HL-60/S4 treated with phorbol 12-myristate 13-acetate at 8.2 ng/mL for 4 days and 3 days (cell line): ENCODE results near the gene CHFR.
"Not testable (repeated sequence)": the region's sequence is repeated elsewhere in the genome, so short reads cannot be mapped to it uniquely, and the experiment has no call there.

Experiments
- in situ Hi-C: fragments of 300-500 bp; cut with MboI; formaldehyde crosslinking; loops from 2 replicates; pipeline ENCODE4 v1.15.0; 2022; ENCODE audit warnings: low sequenced_read_pairs

Gene CHFR

GRCh38 chr12:132812631-132813305, 74.6 kb downstream of the CHFR start:
- in situ Hi-C loops = no loop called here

DNA sequence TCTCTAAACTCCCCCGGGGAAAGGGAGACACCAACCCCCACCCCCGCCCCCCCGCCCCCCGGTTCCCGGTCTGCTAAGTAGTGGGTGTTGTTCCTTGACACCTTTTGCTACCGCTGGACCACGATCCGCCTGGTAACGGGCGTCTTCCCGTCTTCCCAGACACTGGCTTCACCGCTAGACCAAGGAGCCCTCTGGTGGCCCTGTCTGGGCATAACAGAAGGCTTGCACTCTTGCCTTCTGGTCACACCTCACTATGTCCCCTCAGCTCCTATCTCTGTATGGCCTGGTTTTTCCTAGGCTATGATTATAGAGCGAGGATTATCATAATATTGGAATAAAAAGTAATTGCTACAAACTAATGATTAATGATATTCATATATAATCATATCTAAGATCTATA, 78.0 kb downstream of the CHFR start:
- in situ Hi-C loops = not testable (repeated sequence)

- in situ Hi-C loops = no loop called here
These were observed 79.9 kb downstream of the CHFR start for GRCh38 chr12:132807295-132808092.

GRCh38 chr12:132806857-132807256, 80.5 kb downstream of the CHFR start:
- in situ Hi-C loops = no loop called here

DNA sequence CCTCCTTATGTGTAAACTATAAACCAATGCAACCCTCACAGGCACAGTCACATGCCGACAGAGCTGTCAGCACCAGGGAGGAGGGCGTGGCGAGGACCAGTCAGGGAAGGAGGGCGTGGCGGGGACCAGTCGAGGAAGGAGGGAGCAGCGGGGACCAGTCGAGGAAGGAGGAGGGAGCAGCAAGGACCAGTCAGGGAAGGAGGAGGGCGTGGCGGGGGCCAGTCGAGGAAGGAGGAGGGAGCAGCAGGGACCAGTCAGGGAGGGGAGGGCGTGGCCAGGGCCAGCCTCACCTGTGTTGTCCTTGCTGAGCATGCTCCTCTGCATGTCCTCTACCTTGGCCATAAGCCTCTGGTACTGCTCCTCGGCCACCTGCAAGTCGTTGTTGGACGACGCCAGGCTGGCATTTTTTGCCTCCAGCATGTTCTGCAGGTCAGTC, 83.0 kb downstream of the CHFR start:
- in situ Hi-C loops = no loop called here

- in situ Hi-C loops = no loop called here
These were observed 83.5 kb downstream of the CHFR start for GRCh38 chr12:132803888-132804287.

- in situ Hi-C loops = no loop called here
These were observed 84.3 kb downstream of the CHFR start for GRCh38 chr12:132803125-132803524.

DNA sequence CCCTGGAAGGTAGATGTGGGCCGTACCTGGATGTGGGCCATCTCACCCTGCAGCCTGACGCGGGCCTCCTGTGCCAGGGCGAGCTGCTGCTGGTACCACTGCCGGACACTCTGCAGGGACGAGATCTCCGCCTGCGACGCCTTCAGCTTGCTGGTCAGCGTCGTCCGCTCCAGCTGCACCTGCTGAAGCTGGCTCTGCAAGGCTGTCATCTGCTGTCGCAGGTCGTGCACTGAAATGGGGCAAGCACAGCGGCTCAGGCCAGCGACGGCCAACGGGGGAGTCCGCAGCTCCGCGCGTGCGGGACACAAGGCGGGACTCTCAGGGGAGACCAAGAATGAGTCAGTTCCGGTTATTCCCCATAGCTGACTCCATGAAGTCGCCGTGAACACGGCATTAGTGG, 85.7 kb downstream of the CHFR start:
- in situ Hi-C loops = no loop called here

DNA sequence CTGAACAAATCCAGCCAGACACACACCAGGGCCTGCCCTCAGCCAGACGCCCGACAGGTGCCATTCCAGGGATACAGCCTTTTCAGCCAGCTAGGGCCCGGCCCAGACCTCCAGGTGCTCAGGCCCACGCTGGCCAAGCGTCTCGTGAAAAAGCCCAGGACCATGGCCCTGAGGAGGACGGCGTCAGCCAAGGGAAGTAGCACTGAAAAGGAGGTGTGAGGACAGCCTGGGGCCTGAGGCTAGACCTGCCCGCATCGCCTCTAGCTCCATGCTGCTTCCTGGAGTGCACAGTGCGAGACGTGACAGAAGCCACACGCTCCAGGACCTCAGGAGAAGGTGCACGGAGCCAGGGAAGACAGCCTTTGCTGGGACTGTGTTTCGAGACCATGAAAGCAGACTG, 88.6 kb downstream of the CHFR start:
- in situ Hi-C loops = no loop called here

DNA sequence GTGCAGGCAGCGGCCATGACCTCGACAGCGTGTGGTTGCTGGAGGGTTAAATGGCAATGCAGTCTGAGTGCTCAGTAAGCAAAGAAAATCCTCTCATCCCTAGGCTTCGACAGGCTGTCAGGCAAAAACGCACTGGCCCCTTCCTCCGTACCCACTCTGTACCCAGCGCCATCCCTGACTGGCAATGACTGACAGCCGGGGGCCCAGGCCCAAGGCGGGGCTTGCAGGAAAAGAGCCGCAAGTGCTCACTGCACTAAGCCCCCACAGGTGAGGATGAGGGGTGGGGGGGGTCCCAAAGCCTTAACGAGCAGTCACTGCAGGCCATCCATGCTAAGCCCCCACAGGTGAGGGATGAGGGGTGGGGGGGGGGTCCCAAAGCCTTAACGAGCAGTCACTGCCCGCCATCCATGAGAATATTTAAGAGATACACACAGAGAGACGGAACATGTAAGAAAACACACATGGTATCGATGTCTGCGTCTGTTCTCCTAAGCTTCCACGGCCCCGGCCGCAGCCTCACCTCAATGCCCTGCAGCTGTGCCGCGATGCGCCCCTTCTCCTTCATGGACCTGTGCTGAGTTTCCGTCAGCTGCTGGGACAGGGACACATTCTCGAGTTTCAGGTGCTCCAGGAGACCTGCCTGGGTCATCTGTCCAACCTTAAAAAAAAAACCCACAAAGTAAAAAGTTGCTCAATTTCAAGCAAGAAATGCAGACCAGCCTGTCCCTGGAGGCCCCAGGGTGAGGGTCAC, 89.4 kb downstream of the CHFR start:
- in situ Hi-C loops = no loop called here

- in situ Hi-C loops = no loop called here
These were observed 91.6 kb downstream of the CHFR start for GRCh38 chr12:132795847-132796246.

- in situ Hi-C loops = not testable (repeated sequence)
These were observed 95.5 kb downstream of the CHFR start for GRCh38 chr12:132791940-132792339.

GRCh38 chr12:132789099-132789471, 98.3 kb downstream of the CHFR start:
- in situ Hi-C loops = no loop called here

DNA sequence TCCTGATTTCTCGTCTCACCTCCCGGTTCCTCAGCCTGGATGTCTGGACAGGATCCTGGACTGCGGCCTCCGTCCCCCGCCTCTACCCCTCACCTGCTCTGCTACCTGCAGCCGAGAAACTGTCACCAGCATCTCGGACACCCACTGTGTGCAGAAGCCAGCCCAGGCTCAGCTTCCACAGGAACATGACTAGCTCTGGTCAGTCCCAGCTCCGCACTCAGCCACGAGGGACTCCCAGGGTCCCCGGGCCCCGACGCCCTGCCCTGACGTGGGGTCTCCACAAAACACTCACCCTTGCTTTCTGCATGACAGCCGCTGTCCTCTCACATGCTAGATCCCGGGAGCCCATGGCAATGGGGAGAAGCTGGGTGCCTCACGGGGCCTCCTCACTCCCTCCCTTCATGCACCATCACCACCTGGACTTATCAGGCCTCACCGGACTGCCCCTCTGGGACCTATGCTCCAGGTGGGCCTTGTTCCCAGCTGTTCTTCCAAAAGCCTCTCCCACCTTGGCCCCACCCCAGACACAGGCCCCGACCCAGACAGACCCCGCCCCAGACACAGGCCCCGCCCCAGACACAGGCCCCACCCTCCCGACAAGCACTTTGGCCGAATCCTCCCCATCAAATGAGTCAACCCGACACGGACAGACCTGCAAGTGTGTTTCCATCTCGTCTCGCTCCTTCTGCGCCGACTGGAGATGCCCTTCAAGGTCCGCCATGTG, 98.9 kb downstream of the CHFR start:
- in situ Hi-C loops = no loop called here

DNA sequence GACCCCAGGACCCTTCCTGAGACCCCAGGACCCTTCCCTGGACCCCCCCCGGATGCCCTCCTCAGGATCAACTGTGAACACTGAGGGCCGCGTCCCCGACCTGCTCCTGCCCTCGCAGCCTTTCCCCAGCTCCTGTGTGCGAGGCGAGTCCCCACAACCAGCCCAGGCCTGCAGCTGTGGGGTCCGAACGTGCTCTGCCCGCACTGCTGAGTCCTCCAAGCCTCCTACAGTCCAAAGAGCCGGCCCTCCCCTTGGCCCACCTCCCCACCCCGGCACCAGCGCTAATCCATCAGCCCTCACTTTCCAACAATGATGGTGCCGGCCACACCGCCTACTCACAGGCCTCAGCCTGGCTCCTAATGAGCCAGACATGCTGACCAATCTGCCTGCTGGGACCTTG, 99.5 kb downstream of the CHFR start:
- in situ Hi-C loops = no loop called here

- in situ Hi-C loops = no loop called here
These were observed 101.2 kb downstream of the CHFR start for GRCh38 chr12:132786192-132786591.

- in situ Hi-C loops = no loop called here
These were observed 102.8 kb downstream of the CHFR start for GRCh38 chr12:132784580-132784979.

DNA sequence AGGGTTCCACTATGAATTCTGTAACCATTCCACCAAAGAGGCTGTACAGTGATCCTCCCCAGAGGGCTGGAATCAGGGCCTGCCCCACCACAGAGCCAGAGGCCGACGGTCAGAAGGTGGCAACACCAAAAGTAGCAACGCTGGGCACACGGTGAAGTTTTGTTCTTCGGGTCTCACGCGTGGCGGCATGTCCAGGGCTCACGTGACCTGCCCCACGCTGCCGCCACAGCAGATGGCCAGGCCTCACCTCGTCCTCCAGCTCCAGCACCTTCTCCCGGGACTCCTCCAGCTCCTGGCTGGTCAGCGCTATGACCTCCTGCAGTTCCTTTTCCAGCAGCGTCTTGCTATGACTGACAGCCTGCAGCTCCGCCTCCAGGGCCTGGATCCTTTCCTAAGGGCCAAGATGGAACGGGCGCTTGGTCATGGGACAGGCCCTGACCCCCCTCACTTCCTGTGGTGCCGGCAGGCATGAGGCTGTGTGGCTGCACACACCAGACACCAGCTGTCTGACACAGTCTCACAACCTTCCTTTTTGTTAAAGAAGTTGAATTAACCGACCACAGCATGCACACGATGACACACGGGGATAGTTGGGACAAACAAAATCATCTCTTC, 103.4 kb downstream of the CHFR start:
- in situ Hi-C loops = no loop called here
